Measurements from ENCODE around the gene XIRP2. TPM values are rescaled to one million over a fixed set of nuclear protein-coding genes. Genes with fewer than 3 reads are reported as not detected.

The XIRP2 gene
- total RNA-seq, 1 experiment from 2014 or later: not detected

GRCh38 chr2:167048829-167049228, 160.5 kb downstream of the XIRP2 start:
- Histone ChIP-seq H3K9ac (ENCODE audit: low read length) (no peak overlapping the region), H3K36me3 (ENCODE audit: control insufficient read depth in 1 of 2, insufficient read depth in 2 of 2, low read length in 2 of 2) (no peaks in the 10 kb centered on the region), H3K9me2 (ENCODE audit: insufficient read depth) (no peaks in the 10 kb centered on the region), H3K4me2 (ENCODE audit: low read length) (no peak overlapping the region), H3K9me3 (ENCODE audit: control insufficient read depth in 1 of 2, insufficient read depth in 1 of 2, low read depth in 1 of 2, low read length in 2 of 2) (0 out of 4 replicates have a peak, but pooled peaks cover 0 to 4% of the 10 kb centered on the region in 2 experiments), H3K27ac (ENCODE audit: low read depth, low read length) (no peak overlapping the region), H3K4me1 (ENCODE audit: control insufficient read depth in 1 of 2, insufficient read depth in 2 of 2, low read length in 2 of 2) (no peaks in the 10 kb centered on the region), H3K79me2 (ENCODE audit: insufficient read depth, low read length) (no peaks in the 10 kb centered on the region), H2AFZ (ENCODE audit: low read depth, low read length, poor library complexity, severe bottlenecking) (no peak overlapping the region), H3K4me3 (replicated peaks in 1 of 2; ENCODE audit: low read depth in 1 of 2, low read length in 2 of 2) (no peak overlapping the region), H3K27me3 (ENCODE audit: insufficient read depth, low read length) (no peaks in the 10 kb centered on the region), H4K20me1 (ENCODE audit: insufficient read depth) (no peaks in the 10 kb centered on the region)
- ChIA-PET CTCF (no interaction called here), RAD21 (ENCODE audit: low non-redundant PET in 1 of 2, low total read pairs in 2 of 2, uncharacterized antibody in 2 of 2, unreplicated experiment in 2 of 2) (no interaction called here), POLR2A (no interaction called here)
- intact Hi-C loops (cut with micrococcal nuclease): no loop called here
- ATAC-seq (no peak), DNase-seq (ENCODE audit: low read depth, low spot score) (no peak)
- no TSS peak for BruUV-seq (replicated peaks)
- TF ChIP-seq ATF3 (IDR thresholded peaks at IDR 0.05): no peak
- TF ChIP-seq, protein P1, sequence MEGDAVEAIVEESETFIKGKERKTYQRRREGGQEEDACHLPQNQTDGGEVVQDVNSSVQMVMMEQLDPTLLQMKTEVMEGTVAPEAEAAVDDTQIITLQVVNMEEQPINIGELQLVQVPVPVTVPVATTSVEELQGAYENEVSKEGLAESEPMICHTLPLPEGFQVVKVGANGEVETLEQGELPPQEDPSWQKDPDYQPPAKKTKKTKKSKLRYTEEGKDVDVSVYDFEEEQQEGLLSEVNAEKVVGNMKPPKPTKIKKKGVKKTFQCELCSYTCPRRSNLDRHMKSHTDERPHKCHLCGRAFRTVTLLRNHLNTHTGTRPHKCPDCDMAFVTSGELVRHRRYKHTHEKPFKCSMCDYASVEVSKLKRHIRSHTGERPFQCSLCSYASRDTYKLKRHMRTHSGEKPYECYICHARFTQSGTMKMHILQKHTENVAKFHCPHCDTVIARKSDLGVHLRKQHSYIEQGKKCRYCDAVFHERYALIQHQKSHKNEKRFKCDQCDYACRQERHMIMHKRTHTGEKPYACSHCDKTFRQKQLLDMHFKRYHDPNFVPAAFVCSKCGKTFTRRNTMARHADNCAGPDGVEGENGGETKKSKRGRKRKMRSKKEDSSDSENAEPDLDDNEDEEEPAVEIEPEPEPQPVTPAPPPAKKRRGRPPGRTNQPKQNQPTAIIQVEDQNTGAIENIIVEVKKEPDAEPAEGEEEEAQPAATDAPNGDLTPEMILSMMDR (IDR thresholded peaks at IDR 0.05 in 2 of 3, conservative IDR thresholded peaks at IDR 0.05 in 1 of 3; ENCODE audit: borderline replicate concordance in 1 of 3, insufficient read depth in 1 of 3, low read depth in 2 of 3, low read length in 2 of 3): no peak
- no peak for TF ChIP-seq EZH2phosphoT487 (IDR thresholded peaks at IDR 0.05; ENCODE audit: borderline replicate concordance)
- TF ChIP-seq ZFX (IDR thresholded peaks at IDR 0.05): no peak
- TF ChIP-seq SRF (IDR thresholded peaks at IDR 0.05; ENCODE audit: low read depth): no peak
- TF ChIP-seq RAD21 (IDR thresholded peaks at IDR 0.05; ENCODE audit: low read depth): no peak
- TF ChIP-seq SIN3A (IDR thresholded peaks at IDR 0.05; ENCODE audit: low read depth): no peak
- no peak for TF ChIP-seq ELF1 (IDR thresholded peaks at IDR 0.05; ENCODE audit: borderline replicate concordance, low read depth)
- no peak for TF ChIP-seq TCF7L2 (IDR thresholded peaks at IDR 0.05; ENCODE audit: borderline replicate concordance, extremely low read depth, insufficient read depth, insufficient read length)
- TF ChIP-seq POLR2AphosphoS5 (IDR thresholded peaks at IDR 0.05; ENCODE audit: low read depth, low read length): no peak
- TF ChIP-seq EZH2 (IDR thresholded peaks at IDR 0.05): no peak
- TF ChIP-seq YY1 (IDR thresholded peaks at IDR 0.05; ENCODE audit: extremely low read depth, insufficient replicate concordance, low read depth, low read length): no peak
- TF ChIP-seq CBX3 (IDR thresholded peaks at IDR 0.05; ENCODE audit: low read depth): no peak
- no peak for TF ChIP-seq REST (IDR thresholded peaks at IDR 0.05; ENCODE audit: low read depth)
- TF ChIP-seq EGR1 (IDR thresholded peaks at IDR 0.05; ENCODE audit: low read depth): no peak
